Stomach (tissue), 9 donors: ENCODE data around the gene RBBP4. TPM values are rescaled to one million over a fixed set of nuclear protein-coding genes. Genes with fewer than 3 reads are reported as not detected.
A peak's percentile ranks its signal among the peaks of the same experiment; 100 is the strongest.

Source experiments
- DNase-seq, 2 donors: peaks; one replicate each; pipeline versions ENCODE4 v3.0.0 to v3.0.0-alpha.2; 2013 to 2019
- H3K27ac ChIP-seq, 5 donors: fragments of 200-600 bp in 4 of 5; sonication (generic) in 4 of 5; one replicate each; pipeline ENCODE4 v1.5.1; 2013 to 2019; ENCODE audit warnings: mild to moderate bottlenecking in 1 of 5, moderate library complexity in 1 of 5
- H3K27me3 ChIP-seq, 3 donors: fragments of 200-600 bp; sonication (generic); one replicate each; pipeline ENCODE4 v1.5.1; 2017 to 2019; ENCODE audit warnings: mixed run types in 1 of 3
- H3K36me3 ChIP-seq, 4 donors: fragments of 200-600 bp; sonication (generic); 1 replicate in 3 of 4; 2 replicates in 1 of 4; pipeline ENCODE4 v1.5.1; 2016 to 2019
- H3K4me1 ChIP-seq, 4 donors: fragments of 200-600 bp; sonication (generic); one replicate each; pipeline ENCODE4 v1.5.1; 2016 to 2019
- H3K4me3 ChIP-seq, 4 donors: fragments of 200-600 bp; sonication (generic) in 3 of 4; one replicate each; pipeline ENCODE4 v1.5.1; 2016 to 2019; ENCODE audit warnings: mild to moderate bottlenecking in 1 of 4
- H3K9me3 ChIP-seq, 4 donors: fragments of 200-600 bp; sonication (generic); one replicate each; pipeline ENCODE4 v1.5.1; 2016 to 2019
- CTCF ChIP-seq, 7 experiments: fragments of 450-650 bp in 4 of 7; fragments of 200-600 bp in 3 of 7; sonication (generic) in 3 of 7; IDR thresholded peaks; one replicate each; pipeline ENCODE4 v1.5.1; 2016 to 2019; ENCODE audit warnings: antibody characterized with exemption in 7 of 7, control low read depth in 2 of 7, mild to moderate bottlenecking in 1 of 7
- EP300 ChIP-seq: sonication (generic); formaldehyde crosslinking; IDR thresholded peaks from one replicate; pipeline ENCODE4 v1.6.1; 2017; ENCODE audit warnings: antibody characterized with exemption
- POLR2A ChIP-seq, 4 donors: fragments of 450-650 bp; IDR thresholded peaks; one replicate each; pipeline ENCODE4 v1.6.1; 2016; ENCODE audit warnings: antibody characterized with exemption in 4 of 4, control low read depth in 2 of 4, mild to moderate bottlenecking in 1 of 4, moderate library complexity in 1 of 4
- POLR2AphosphoS5 ChIP-seq, 3 donors: sonication (generic); formaldehyde crosslinking; IDR thresholded peaks; one replicate each; pipeline ENCODE4 v1.6.1; 2016; ENCODE audit warnings: antibody characterized with exemption in 3 of 3
- WGBS, 5 donors: extraction: QIAGEN DNeasy Blood & Tissue Kit in 3 of 5; methylation state at CpG; one replicate each; pipeline versions ENCODE4 v1.1.5 to v1.1.7; 2013 to 2018; 5-methylcytosine and 5-hydroxymethylcytosine counted together
- intact Hi-C: fragments of 100-400 bp; cut with DNase I; formaldehyde crosslinking; loops from one replicate; pipeline ENCODE4 v1.15.1; 2023; ENCODE audit warnings: low total_unique reads
- polyA plus RNA-seq, 3 donors: library from polyadenylated mRNA; stranded (reverse); fragments of 200-250 nt; gene quantifications; one replicate each; pipeline ENCODE4 v1.2.3, GENCODE V29; 2013
- total RNA-seq, 5 donors: library from RNA; depleted of rRNA; stranded (reverse); fragments of >200 nt; gene quantifications; one replicate each; pipeline versions ENCODE4 v1.1.0 to v1.2.3, GENCODE V29; 2014 to 2016
- donor health status: healthy with polysubstance abuse.
- donor health status: Bipolar disorder and iron deficiency.
- donor health status: healthy.

The RBBP4 gene
- total and polyA plus RNA-seq, 8 donors: 38.0 to 226 (median 75.0) TPM

- TF ChIP-seq EP300 (no peak), CTCF (IDR thresholded peaks at IDR 0.05) (no peak), POLR2AphosphoS5 (IDR thresholded peaks at IDR 0.05) (no peak), POLR2A (IDR thresholded peaks at IDR 0.05) (no peak)
- intact Hi-C loops: no loop called here
- no peak overlapping the region for H3K4me3 ChIP-seq
- 81 to 93% (median 88%) methylated on average over 4 of the region's 4 CpGs for WGBS, 5 donors
- no peak for DNase-seq
- H3K27ac ChIP-seq: no peak overlapping the region
- H3K27me3 ChIP-seq: no peaks in the 10 kb centered on the region
- H3K36me3 ChIP-seq: peaks cover 0 to 16% (median 12%) of the 10 kb centered on the region in 4 donors
- H3K9me3 ChIP-seq: no peaks in the 10 kb centered on the region
- H3K4me1 ChIP-seq: peaks cover 5 to 17% (median 12%) of the 10 kb centered on the region in 4 donors
Measured at GRCh38 chr1:32609180-32609579, 41.8 kb upstream of the RBBP4 start.

GRCh38 chr1:32611859-32612188, 39.2 kb upstream of the RBBP4 start:
- H3K9me3 ChIP-seq: no peaks in the 10 kb centered on the region
- intact Hi-C loops: no loop called here
- peaks cover 5 to 17% (median 12%) of the 10 kb centered on the region in 4 donors for H3K4me1 ChIP-seq
- H3K4me3 ChIP-seq: peak overlapping the region; percentile 34 to 48 (median 46)
- no peak for DNase-seq
- no peaks in the 10 kb centered on the region for H3K27me3 ChIP-seq
- 9 to 17% (median 10%) methylated on average over 12 of the region's 12 CpGs for WGBS, 5 donors
- peaks cover 0 to 5% (median 2%) of the 10 kb centered on the region in 4 donors for H3K36me3 ChIP-seq
- TF ChIP-seq EP300: no peak
- no peak for TF ChIP-seq POLR2AphosphoS5 (IDR thresholded peaks at IDR 0.05)
- no peak for TF ChIP-seq CTCF (IDR thresholded peaks at IDR 0.05)
- TF ChIP-seq POLR2A (IDR thresholded peaks at IDR 0.05): no peak
- H3K27ac ChIP-seq: peak overlapping the region in 3 of 5 donors; percentile 13 to 48 (median 46)

GRCh38 chr1:32612189-32612881, 38.7 kb upstream of the RBBP4 start:
- Histone ChIP-seq H3K36me3 (peaks cover 0 to under 1% (median 0%) of the 10 kb centered on the region in 4 donors), H3K9me3 (no peaks in the 10 kb centered on the region), H3K27me3 (no peaks in the 10 kb centered on the region), H3K4me3 (peak overlapping the region; percentile 34 to 48 (median 46)), H3K4me1 (peaks cover 5 to 17% (median 12%) of the 10 kb centered on the region in 4 donors), H3K27ac (peak overlapping the region in 3 of 5 donors; percentile 13 to 48 (median 46))
- TF ChIP-seq EP300 (no peak), POLR2A (IDR thresholded peaks at IDR 0.05) (no peak), POLR2AphosphoS5 (IDR thresholded peaks at IDR 0.05) (peak; percentile 31 to 73 (median 73)), CTCF (IDR thresholded peaks at IDR 0.05) (peak in 1 of 7 experiments; percentile 43)
- peak; percentile 91 for DNase-seq
- WGBS, 5 donors: 4 to 10% (median 5%) methylated on average over 15 to 35 of the region's 35 CpGs
- intact Hi-C loops: no loop called here

- no peaks in the 10 kb centered on the region for H3K27me3 ChIP-seq
- no peak overlapping the region for H3K27ac ChIP-seq
- intact Hi-C loops: no loop called here
- WGBS, 5 donors: 81 to 93% (median 90%) methylated on average over 5 of the region's 5 CpGs
- peaks cover 5 to 17% (median 12%) of the 10 kb centered on the region in 4 donors for H3K4me1 ChIP-seq
- no peak for TF ChIP-seq POLR2A (IDR thresholded peaks at IDR 0.05)
- no peak for TF ChIP-seq EP300
- TF ChIP-seq POLR2AphosphoS5 (IDR thresholded peaks at IDR 0.05): no peak
- no peak for TF ChIP-seq CTCF (IDR thresholded peaks at IDR 0.05)
- peaks cover 0 to 2% (median 0%) of the 10 kb centered on the region in 4 donors for H3K36me3 ChIP-seq
- H3K9me3 ChIP-seq: no peaks in the 10 kb centered on the region
- H3K4me3 ChIP-seq: no peak overlapping the region
- no peak for DNase-seq
Measured at GRCh38 chr1:32613472-32613871, 37.5 kb upstream of the RBBP4 start.
